Measurements from ENCODE around the gene ZBTB20. TPM values are rescaled to one million over a fixed set of nuclear protein-coding genes. Genes with fewer than 3 reads are reported as not detected.

The ZBTB20 gene
- polyA plus RNA-seq, 1 donor, result 1.1 TPM

GRCh38 chr3:114743746-114744485 is 403.2 kb downstream of the ZBTB20 start:
- Histone ChIP-seq H3K27me3 (ENCODE audit: control insufficient read depth, insufficient read depth, low read length) (no peaks in the 10 kb centered on the region), H3K36me3 (ENCODE audit: control insufficient read depth, insufficient read depth, low read length) (no peaks in the 10 kb centered on the region), H3K27ac (ENCODE audit: low read length) (no peak overlapping the region), H3K4me1 (ENCODE audit: control insufficient read depth, insufficient read depth, low read length) (peaks cover 3% of the 10 kb centered on the region), H3K9me3 (ENCODE audit: control insufficient read depth, low read depth, low read length) (no peaks in the 10 kb centered on the region), H3K4me3 (ENCODE audit: low read length) (no peak overlapping the region)
- 73% methylated on average over 2 of the region's 5 CpGs for WGBS (ENCODE audit: insufficient coverage, low lambda C conversion rate)
- DNase-seq, result no peak

- no peaks in the 10 kb centered on the region for H3K27me3 ChIP-seq (ENCODE audit: control insufficient read depth, insufficient read depth, low read length)
- H3K9me3 ChIP-seq (ENCODE audit: control insufficient read depth, low read depth, low read length), result no peaks in the 10 kb centered on the region
- no peaks in the 10 kb centered on the region for H3K4me1 ChIP-seq (ENCODE audit: control insufficient read depth, insufficient read depth, low read length)
- H3K27ac ChIP-seq (ENCODE audit: low read length), result no peak overlapping the region
- no peak overlapping the region for H3K4me3 ChIP-seq (ENCODE audit: low read length)
- 60% methylated on average over 1 of the region's 1 CpG for WGBS (ENCODE audit: insufficient coverage, low lambda C conversion rate)
- no peak for DNase-seq
- H3K36me3 ChIP-seq (ENCODE audit: control insufficient read depth, insufficient read depth, low read length), result no peaks in the 10 kb centered on the region
These were observed 406.0 kb downstream of the ZBTB20 start for GRCh38 chr3:114741066-114741465.

GRCh38 chr3:114739627-114740026 is 407.5 kb downstream of the ZBTB20 start:
- H3K4me1 ChIP-seq (ENCODE audit: control insufficient read depth, insufficient read depth, low read length), result no peaks in the 10 kb centered on the region
- 17% methylated on average over 1 of the region's 1 CpG for WGBS (ENCODE audit: insufficient coverage, low lambda C conversion rate)
- H3K27me3 ChIP-seq (ENCODE audit: control insufficient read depth, insufficient read depth, low read length), result no peaks in the 10 kb centered on the region
- no peaks in the 10 kb centered on the region for H3K36me3 ChIP-seq (ENCODE audit: control insufficient read depth, insufficient read depth, low read length)
- no peak overlapping the region for H3K27ac ChIP-seq (ENCODE audit: low read length)
- no peak for DNase-seq
- H3K9me3 ChIP-seq (ENCODE audit: control insufficient read depth, low read depth, low read length), result no peaks in the 10 kb centered on the region
- H3K4me3 ChIP-seq (ENCODE audit: low read length), result no peak overlapping the region

DNA sequence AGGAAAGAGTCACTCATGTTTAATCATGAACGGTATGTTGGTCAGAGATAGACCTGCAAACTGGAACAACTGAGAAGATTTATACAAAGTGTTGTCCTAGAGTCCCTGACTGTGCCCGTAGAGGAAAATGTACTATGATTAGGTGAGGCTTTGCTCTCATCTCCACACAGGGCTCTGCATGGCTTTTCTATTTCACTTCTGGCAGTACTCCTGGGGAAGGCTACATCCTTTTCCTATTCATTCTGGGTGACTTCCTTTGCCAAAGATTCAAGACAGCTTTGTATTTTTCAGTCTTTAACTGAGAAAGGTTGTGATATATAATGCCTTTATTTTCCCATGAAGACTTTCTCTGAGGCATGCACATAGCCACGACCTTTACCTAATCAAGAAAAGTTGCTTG is 414.7 kb downstream of the ZBTB20 start:
- Histone ChIP-seq H3K9me3 (ENCODE audit: control insufficient read depth, low read depth, low read length) (no peaks in the 10 kb centered on the region), H3K27ac (ENCODE audit: low read length) (no peak overlapping the region), H3K4me1 (ENCODE audit: control insufficient read depth, insufficient read depth, low read length) (no peaks in the 10 kb centered on the region), H3K27me3 (ENCODE audit: control insufficient read depth, insufficient read depth, low read length) (no peaks in the 10 kb centered on the region), H3K4me3 (ENCODE audit: low read length) (no peak overlapping the region), H3K36me3 (ENCODE audit: control insufficient read depth, insufficient read depth, low read length) (no peaks in the 10 kb centered on the region)
- no peak for DNase-seq
- 17% methylated on average over 1 of the region's 3 CpGs for WGBS (ENCODE audit: insufficient coverage, low lambda C conversion rate)

DNA sequence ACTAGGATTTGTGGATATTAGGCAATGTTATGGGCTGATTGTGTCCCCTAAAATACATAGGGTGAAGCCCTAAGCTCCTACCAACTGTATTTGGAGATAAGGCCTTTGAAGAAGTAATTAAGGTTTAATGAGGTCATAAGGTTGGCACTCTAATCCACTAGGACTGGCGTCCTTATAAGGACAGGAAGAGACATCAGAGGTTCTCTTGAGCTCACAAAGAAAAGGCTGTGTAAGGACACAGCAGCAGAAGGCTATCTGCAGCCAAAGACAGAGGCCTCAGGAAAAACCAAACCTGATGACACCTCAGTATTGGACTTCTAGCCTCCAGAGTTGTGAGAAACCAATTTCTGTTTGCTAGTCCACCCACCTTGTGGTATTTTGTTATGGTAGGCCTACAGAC is 416.7 kb downstream of the ZBTB20 start:
- Histone ChIP-seq H3K9me3 (ENCODE audit: control insufficient read depth, low read depth, low read length) (no peaks in the 10 kb centered on the region), H3K4me1 (ENCODE audit: control insufficient read depth, insufficient read depth, low read length) (no peaks in the 10 kb centered on the region), H3K4me3 (ENCODE audit: low read length) (no peak overlapping the region), H3K27me3 (ENCODE audit: control insufficient read depth, insufficient read depth, low read length) (no peaks in the 10 kb centered on the region), H3K27ac (ENCODE audit: low read length) (no peak overlapping the region), H3K36me3 (ENCODE audit: control insufficient read depth, insufficient read depth, low read length) (no peaks in the 10 kb centered on the region)
- DNase-seq, result no peak
- no CpG with 5 or more reads among the region's 1 CpG for WGBS (ENCODE audit: insufficient coverage, low lambda C conversion rate)

- H3K27me3 ChIP-seq (ENCODE audit: control insufficient read depth, insufficient read depth, low read length), result no peaks in the 10 kb centered on the region
- no peak overlapping the region for H3K4me3 ChIP-seq (ENCODE audit: low read length)
- no peaks in the 10 kb centered on the region for H3K4me1 ChIP-seq (ENCODE audit: control insufficient read depth, insufficient read depth, low read length)
- no peak overlapping the region for H3K27ac ChIP-seq (ENCODE audit: low read length)
- H3K9me3 ChIP-seq (ENCODE audit: control insufficient read depth, low read depth, low read length), result no peaks in the 10 kb centered on the region
- WGBS (ENCODE audit: insufficient coverage, low lambda C conversion rate), result no CpG with 5 or more reads among the region's 1 CpG
- H3K36me3 ChIP-seq (ENCODE audit: control insufficient read depth, insufficient read depth, low read length), result no peaks in the 10 kb centered on the region
- DNase-seq, result no peak
These were observed 419.7 kb downstream of the ZBTB20 start for GRCh38 chr3:114727373-114727772.

DNA sequence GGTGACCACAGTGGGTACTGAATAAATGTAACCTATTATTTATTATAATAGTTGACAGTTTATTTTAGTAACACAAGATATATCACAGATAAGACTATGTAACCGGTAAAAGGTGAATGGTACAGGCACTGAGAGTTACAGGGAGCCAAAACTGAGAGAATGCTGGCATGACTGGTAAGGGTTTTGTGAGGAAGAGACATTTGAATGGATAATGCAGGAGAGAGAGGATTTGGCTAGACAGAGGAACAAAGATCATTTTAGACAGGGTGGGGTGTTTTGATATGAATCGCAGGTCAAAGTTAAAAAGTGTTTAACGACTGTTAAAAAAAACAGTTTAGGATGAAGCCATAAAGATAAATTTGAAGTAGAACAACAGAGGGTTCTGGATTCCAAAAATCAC is 421.1 kb downstream of the ZBTB20 start:
- DNase-seq, result no peak
- Histone ChIP-seq H3K36me3 (ENCODE audit: control insufficient read depth, insufficient read depth, low read length) (no peaks in the 10 kb centered on the region), H3K27me3 (ENCODE audit: control insufficient read depth, insufficient read depth, low read length) (no peaks in the 10 kb centered on the region), H3K9me3 (ENCODE audit: control insufficient read depth, low read depth, low read length) (no peaks in the 10 kb centered on the region), H3K4me1 (ENCODE audit: control insufficient read depth, insufficient read depth, low read length) (no peaks in the 10 kb centered on the region), H3K27ac (ENCODE audit: low read length) (no peak overlapping the region), H3K4me3 (ENCODE audit: low read length) (no peak overlapping the region)
- 47% methylated on average over 2 of the region's 3 CpGs for WGBS (ENCODE audit: insufficient coverage, low lambda C conversion rate)

GRCh38 chr3:114722530-114722929 is 424.6 kb downstream of the ZBTB20 start:
- no CpG with 5 or more reads among the region's 1 CpG for WGBS (ENCODE audit: insufficient coverage, low lambda C conversion rate)
- H3K27me3 ChIP-seq (ENCODE audit: control insufficient read depth, insufficient read depth, low read length), result no peaks in the 10 kb centered on the region
- H3K4me3 ChIP-seq (ENCODE audit: low read length), result no peak overlapping the region
- H3K27ac ChIP-seq (ENCODE audit: low read length), result no peak overlapping the region
- no peak for DNase-seq
- no peaks in the 10 kb centered on the region for H3K36me3 ChIP-seq (ENCODE audit: control insufficient read depth, insufficient read depth, low read length)
- H3K9me3 ChIP-seq (ENCODE audit: control insufficient read depth, low read depth, low read length), result no peaks in the 10 kb centered on the region
- peaks cover 4% of the 10 kb centered on the region for H3K4me1 ChIP-seq (ENCODE audit: control insufficient read depth, insufficient read depth, low read length)

DNA sequence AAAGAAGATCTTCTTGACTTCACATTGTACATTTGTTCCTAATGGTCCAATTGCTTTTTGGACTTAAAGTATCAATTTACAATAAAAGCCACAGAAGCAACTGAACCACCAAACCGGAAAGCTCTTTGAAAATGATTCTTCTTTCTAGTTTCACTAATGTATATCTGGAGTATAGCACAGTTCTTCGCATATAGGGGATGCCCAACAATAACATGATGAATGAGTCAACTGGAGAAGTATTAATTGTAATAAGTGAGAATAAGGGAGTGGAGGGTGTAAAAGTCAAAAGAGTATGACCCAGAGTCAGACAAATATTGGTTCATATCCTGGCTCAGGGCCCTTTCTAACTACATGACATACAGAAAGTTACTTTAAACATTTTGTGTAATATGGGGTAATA is 425.2 kb downstream of the ZBTB20 start:
- Histone ChIP-seq H3K4me1 (ENCODE audit: control insufficient read depth, insufficient read depth, low read length) (peaks cover 5% of the 10 kb centered on the region), H3K4me3 (ENCODE audit: low read length) (no peak overlapping the region), H3K27ac (ENCODE audit: low read length) (no peak overlapping the region), H3K36me3 (ENCODE audit: control insufficient read depth, insufficient read depth, low read length) (no peaks in the 10 kb centered on the region), H3K27me3 (ENCODE audit: control insufficient read depth, insufficient read depth, low read length) (no peaks in the 10 kb centered on the region), H3K9me3 (ENCODE audit: control insufficient read depth, low read depth, low read length) (no peaks in the 10 kb centered on the region)
- WGBS (ENCODE audit: insufficient coverage, low lambda C conversion rate), result 100% methylated on average over 1 of the region's 2 CpGs
- no peak for DNase-seq

DNA sequence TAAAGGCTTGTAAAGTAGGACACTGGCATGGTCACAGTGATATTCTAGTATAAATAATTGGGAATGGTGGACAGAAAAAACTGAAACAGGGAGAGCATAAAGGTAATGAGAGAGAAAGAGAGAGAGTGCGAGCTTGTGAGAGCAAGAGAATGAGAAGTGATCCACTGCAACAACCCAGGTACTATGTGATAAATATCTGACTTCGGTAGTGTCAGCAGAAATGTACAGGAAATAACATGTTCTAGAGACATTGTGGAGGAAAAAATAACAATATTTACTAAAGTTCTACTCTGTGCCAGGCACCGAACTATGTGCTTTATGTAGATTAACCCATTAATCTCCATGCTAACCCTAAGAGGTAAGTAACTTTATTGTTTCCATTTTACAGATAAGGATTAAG is 425.9 kb downstream of the ZBTB20 start:
- Histone ChIP-seq H3K27ac (ENCODE audit: low read length) (no peak overlapping the region), H3K27me3 (ENCODE audit: control insufficient read depth, insufficient read depth, low read length) (no peaks in the 10 kb centered on the region), H3K4me1 (ENCODE audit: control insufficient read depth, insufficient read depth, low read length) (peaks cover 10% of the 10 kb centered on the region), H3K4me3 (ENCODE audit: low read length) (no peak overlapping the region), H3K9me3 (ENCODE audit: control insufficient read depth, low read depth, low read length) (no peaks in the 10 kb centered on the region), H3K36me3 (ENCODE audit: control insufficient read depth, insufficient read depth, low read length) (no peaks in the 10 kb centered on the region)
- DNase-seq, result no peak
- WGBS (ENCODE audit: insufficient coverage, low lambda C conversion rate), result 63% methylated on average over 2 of the region's 3 CpGs

- H3K27me3 ChIP-seq (ENCODE audit: control insufficient read depth, insufficient read depth, low read length), result no peaks in the 10 kb centered on the region
These were observed 428.2 kb downstream of the ZBTB20 start for GRCh38 chr3:114718898-114719210.

More at GRCh38 chr3:114718898-114719210, 428.2 kb downstream of the ZBTB20 start:
- Histone ChIP-seq H3K36me3 (ENCODE audit: control insufficient read depth, insufficient read depth, low read length) (no peaks in the 10 kb centered on the region), H3K27ac (ENCODE audit: low read length) (peak overlapping the region; percentile 64), H3K9me3 (ENCODE audit: control insufficient read depth, low read depth, low read length) (no peaks in the 10 kb centered on the region), H3K4me3 (ENCODE audit: low read length) (peak overlapping the region; percentile 8), H3K4me1 (ENCODE audit: control insufficient read depth, insufficient read depth, low read length) (peaks cover 26% of the 10 kb centered on the region)
- DNase-seq, result peak in 1 of 2 donors; percentile 51
- WGBS (ENCODE audit: insufficient coverage, low lambda C conversion rate), result 0% methylated on average over 1 of the region's 1 CpG
